GM12878 (cell line): ENCODE data around the gene SURF4. TPM values are rescaled to one million over a fixed set of nuclear protein-coding genes. Genes with fewer than 3 reads are reported as not detected.

ENCODE experiments used
- CHD2 ChIP-seq: IDR thresholded peaks from 2 replicates; pipeline ENCODE4 v1.6.1; 2011; ENCODE audit warnings: low read depth, low read length, improper control_type of control experiment, borderline replicate concordance
- CTCF ChIP-seq, 3 experiments: IDR thresholded peaks in 2 of 3; conservative IDR thresholded peaks in 1 of 3; 2 replicates each; pipeline ENCODE4 v1.5.1; 2011; ENCODE audit warnings: low read depth in 3 of 3, low read length in 3 of 3, mild to moderate bottlenecking in 3 of 3, control low read depth in 2 of 3, moderate library complexity in 2 of 3, inconsistent platforms in 1 of 3, mixed read lengths in 1 of 3; ENCODE audit not compliant: control insufficient read depth in 2 of 3, insufficient read depth in 1 of 3; ENCODE audit errors: extremely low read depth in 1 of 3
- CUX1 ChIP-seq: IDR thresholded peaks from 2 replicates; pipeline ENCODE4 v1.6.1; 2012; ENCODE audit warnings: improper control_type of control experiment, low read depth, low read length; ENCODE audit not compliant: insufficient replicate concordance
- EP300 ChIP-seq, 2 experiments: fragments of 150-350 bp in 1 of 2; IDR thresholded peaks; 2 replicates each; pipeline ENCODE4 v1.6.1; 2011 to 2012; ENCODE audit warnings: low read depth in 2 of 2, low read length in 2 of 2, borderline replicate concordance in 1 of 2, improper control_type of control experiment in 1 of 2, inconsistent platforms in 1 of 2; ENCODE audit not compliant: control insufficient read depth in 1 of 2
- GABPA ChIP-seq: IDR thresholded peaks from 2 replicates; pipeline ENCODE4 v1.6.1; 2014; ENCODE audit warnings: antibody characterized with exemption, low read depth, mild to moderate bottlenecking, inconsistent platforms
- GATAD2B ChIP-seq: fragments of 450-650 bp; conservative IDR thresholded peaks from 2 replicates; pipeline ENCODE4 v1.6.1; 2017; ENCODE audit warnings: low read depth, mild to moderate bottlenecking, moderate library complexity
- PML ChIP-seq: IDR thresholded peaks from 2 replicates; pipeline ENCODE4 v1.6.1; 2012; ENCODE audit warnings: low read length, inconsistent platforms
- RELA ChIP-seq: fragments of 450-650 bp; IDR thresholded peaks from 2 replicates; pipeline ENCODE4 v1.8.0; 2014; ENCODE audit warnings: borderline replicate concordance; ENCODE audit not compliant: partially characterized antibody
- TARDBP ChIP-seq: IDR thresholded peaks from 2 replicates; pipeline ENCODE4 v1.6.1; 2016; ENCODE audit warnings: borderline replicate concordance
- WRNIP1 ChIP-seq: IDR thresholded peaks from 2 replicates; pipeline ENCODE4 v1.6.1; 2011; ENCODE audit warnings: low read depth, low read length, improper control_type of control experiment, borderline replicate concordance
- YBX1 ChIP-seq: fragments of 450-650 bp; IDR thresholded peaks from 2 replicates; pipeline ENCODE4 v1.6.1; 2016; ENCODE audit warnings: antibody characterized with exemption
- ZSCAN29 ChIP-seq: fragments of 450-650 bp; IDR thresholded peaks from 2 replicates; pipeline ENCODE4 v1.6.1; 2017; ENCODE audit warnings: mild to moderate bottlenecking, moderate library complexity
- polyA plus RNA-seq, 11 experiments: library from polyadenylated mRNA; depleted of rRNA in 4 of 11; unstranded in 6 of 11; stranded (reverse) in 5 of 11; fragments of >200 nt; fragmentation: Nextera tagmentation in 4 of 11; fragmentation: Illumina TruSeq in 1 of 11; extraction: Ambion mirVana in 4 of 11; extraction: Trizol in 1 of 11; gene quantifications; 1 replicate in 1 of 11; 2 replicates in 10 of 11; pipeline versions ENCODE4 v1.2.1 to v1.2.3, GENCODE V29; 2011 to 2016; ENCODE audit warnings: inconsistent platforms in 2 of 11, missing spikeins in 2 of 11, low read depth in 1 of 11
- total RNA-seq, 4 experiments: library from RNA; depleted of rRNA in 3 of 4; stranded (reverse); fragments of >200 nt in 3 of 4; fragmentation: Illumina TruSeq in 1 of 4; extraction: Trizol in 1 of 4; gene quantifications; 2 replicates each; pipeline versions ENCODE4 v1.2.1 to v1.2.3, GENCODE V29; 2013 to 2021
- TF ChIP-seq, protein P1 (sequence below): fragments of 450-650 bp; formaldehyde crosslinking; IDR thresholded peaks from 2 replicates; pipeline ENCODE4 v1.4.0; 2022; ENCODE audit warnings: mild to moderate bottlenecking, moderate library complexity
- TF ChIP-seq, protein P2 (sequence below): fragments of 450-650 bp; conservative IDR thresholded peaks from 2 replicates; pipeline ENCODE4 v1.6.1; 2017; ENCODE audit warnings: mild to moderate bottlenecking, moderate library complexity

Gene SURF4
- total and polyA plus RNA-seq, 10 of the 15 experiments (the other 5 are each of a cell fraction or from before 2014, with no cell fraction given): 6.4 to 134 (median 78.7) TPM

- TF ChIP-seq CUX1: no peak
- peak; percentile 92; the same call in 1 of the 2 replicates for TF ChIP-seq WRNIP1
- no peak for TF ChIP-seq YBX1
- no peak for TF ChIP-seq TARDBP
- TF ChIP-seq EP300 (IDR thresholded peaks at IDR 0.05; ENCODE audit: borderline replicate concordance in 1 of 2, control insufficient read depth in 1 of 2, low read depth in 2 of 2, low read length in 2 of 2): peak; percentile 28 to 70; a peak in 1 of 4 replicates
- TF ChIP-seq RELA: peak; percentile 95
- TF ChIP-seq, protein P1, sequence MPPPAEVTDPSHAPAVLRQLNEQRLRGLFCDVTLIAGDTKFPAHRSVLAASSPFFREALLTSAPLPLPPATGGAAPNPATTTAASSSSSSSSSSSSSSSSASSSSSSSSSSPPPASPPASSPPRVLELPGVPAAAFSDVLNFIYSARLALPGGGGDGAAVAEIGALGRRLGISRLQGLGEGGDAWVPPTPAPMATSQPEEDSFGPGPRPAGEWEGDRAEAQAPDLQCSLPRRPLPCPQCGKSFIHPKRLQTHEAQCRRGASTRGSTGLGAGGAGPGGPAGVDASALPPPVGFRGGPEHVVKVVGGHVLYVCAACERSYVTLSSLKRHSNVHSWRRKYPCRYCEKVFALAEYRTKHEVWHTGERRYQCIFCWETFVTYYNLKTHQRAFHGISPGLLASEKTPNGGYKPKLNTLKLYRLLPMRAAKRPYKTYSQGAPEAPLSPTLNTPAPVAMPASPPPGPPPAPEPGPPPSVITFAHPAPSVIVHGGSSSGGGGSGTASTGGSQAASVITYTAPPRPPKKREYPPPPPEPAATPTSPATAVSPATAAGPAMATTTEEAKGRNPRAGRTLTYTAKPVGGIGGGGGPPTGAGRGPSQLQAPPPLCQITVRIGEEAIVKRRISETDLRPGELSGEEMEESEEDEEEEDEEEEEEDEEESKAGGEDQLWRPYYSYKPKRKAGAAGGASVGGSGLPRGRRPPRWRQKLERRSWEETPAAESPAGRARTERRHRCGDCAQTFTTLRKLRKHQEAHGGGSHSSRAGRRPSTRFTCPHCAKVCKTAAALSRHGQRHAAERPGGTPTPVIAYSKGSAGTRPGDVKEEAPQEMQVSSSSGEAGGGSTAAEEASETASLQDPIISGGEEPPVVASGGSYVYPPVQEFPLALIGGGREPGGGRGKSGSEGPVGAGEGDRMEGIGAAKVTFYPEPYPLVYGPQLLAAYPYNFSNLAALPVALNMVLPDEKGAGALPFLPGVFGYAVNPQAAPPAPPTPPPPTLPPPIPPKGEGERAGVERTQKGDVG (CRISPR knock-in tag): no peak
- TF ChIP-seq PML: no peak
- TF ChIP-seq ZSCAN29: no peak
- TF ChIP-seq, protein P2, sequence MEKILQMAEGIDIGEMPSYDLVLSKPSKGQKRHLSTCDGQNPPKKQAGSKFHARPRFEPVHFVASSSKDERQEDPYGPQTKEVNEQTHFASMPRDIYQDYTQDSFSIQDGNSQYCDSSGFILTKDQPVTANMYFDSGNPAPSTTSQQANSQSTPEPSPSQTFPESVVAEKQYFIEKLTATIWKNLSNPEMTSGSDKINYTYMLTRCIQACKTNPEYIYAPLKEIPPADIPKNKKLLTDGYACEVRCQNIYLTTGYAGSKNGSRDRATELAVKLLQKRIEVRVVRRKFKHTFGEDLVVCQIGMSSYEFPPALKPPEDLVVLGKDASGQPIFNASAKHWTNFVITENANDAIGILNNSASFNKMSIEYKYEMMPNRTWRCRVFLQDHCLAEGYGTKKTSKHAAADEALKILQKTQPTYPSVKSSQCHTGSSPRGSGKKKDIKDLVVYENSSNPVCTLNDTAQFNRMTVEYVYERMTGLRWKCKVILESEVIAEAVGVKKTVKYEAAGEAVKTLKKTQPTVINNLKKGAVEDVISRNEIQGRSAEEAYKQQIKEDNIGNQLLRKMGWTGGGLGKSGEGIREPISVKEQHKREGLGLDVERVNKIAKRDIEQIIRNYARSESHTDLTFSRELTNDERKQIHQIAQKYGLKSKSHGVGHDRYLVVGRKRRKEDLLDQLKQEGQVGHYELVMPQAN: no peak
- TF ChIP-seq GABPA: no peak
- peak; percentile 22 to 27 (median 23); a peak in 3 of 6 replicates for TF ChIP-seq CTCF (IDR thresholded peaks at IDR 0.05 in 2 of 3, conservative IDR thresholded peaks at IDR 0.05 in 1 of 3; ENCODE audit: control insufficient read depth in 2 of 3, extremely low read depth in 1 of 3, insufficient read depth in 1 of 3, low read depth in 3 of 3, low read length in 3 of 3)
- peak; percentile 38; the same call in 1 of the 2 replicates for TF ChIP-seq CHD2
- TF ChIP-seq GATAD2B: no peak
These were observed 46.0 kb upstream of the SURF4 start, which contains the start of gene ADAMTS13 (continued) for GRCh38 chr9:133421615-133422542.
